Pancreas (tissue), 10 donors: Measurements from ENCODE around the gene PRDM12. TPM values are rescaled to one million over a fixed set of nuclear protein-coding genes. Genes with fewer than 3 reads are reported as not detected.

Experiments
- ATAC-seq, 4 donors: fragments of 200-7000 bp; cut with Tn5 transposase; one replicate each; pipeline versions ENCODE4 v1.8.0 to v1.9.1; 2020; ENCODE audit warnings: mild to moderate bottlenecking in 4 of 4, moderate library complexity in 4 of 4
- DNase-seq, 6 donors: peaks; one replicate each; pipeline ENCODE4 v3.0.0-alpha.2; 2020
- FAIRE-seq: peaks from 2 replicates; lab custom pipeline; 2012; peaks lifted over from hg19 to GRCh38; lab: Jason Lieb, UNC
- H3K27ac ChIP-seq, 4 donors: fragments of 200-600 bp; sonication (generic); 1 replicate in 3 of 4; 2 replicates in 1 of 4; pipeline versions ENCODE4 v1.5.0 to v1.8.0; 2020
- H3K27me3 ChIP-seq, 4 donors: fragments of 200-600 bp; one replicate each; pipeline ENCODE4 v1.8.0; 2021
- H3K36me3 ChIP-seq, 3 donors: fragments of 200-600 bp; sonication (generic) in 1 of 3; one replicate each; pipeline versions ENCODE4 v1.5.0 to v1.8.0; 2020 to 2021
- H3K4me1 ChIP-seq, 3 donors: fragments of 200-600 bp; one replicate each; pipeline ENCODE4 v1.8.0; 2021
- H3K4me3 ChIP-seq, 4 donors: fragments of 200-600 bp; sonication (generic) in 2 of 4; one replicate each; pipeline versions ENCODE4 v1.5.0 to v1.8.0; 2020 to 2021
- H3K9me3 ChIP-seq, 4 donors: fragments of 200-600 bp; one replicate each; pipeline ENCODE4 v1.8.0; 2021
- WGBS, 2 donors: extraction: QIAGEN DNeasy Blood & Tissue Kit; methylation state at CpG; one replicate each; pipeline ENCODE4 v1.1.7; 2013; 5-methylcytosine and 5-hydroxymethylcytosine counted together
- intact Hi-C, 3 donors: fragments of 100-400 bp; cut with DNase I; formaldehyde crosslinking; loops; one replicate each; pipeline versions ENCODE4 v1.11.1 to v1.14.2; 2022
- polyA plus RNA-seq, 2 donors: library from polyadenylated mRNA; stranded (reverse); fragments of 200-250 nt; gene quantifications; one replicate each; pipeline ENCODE4 v1.2.3, GENCODE V29; 2013
- total RNA-seq, 6 donors: library from RNA; stranded (reverse); fragmentation: NEBNext Ultra II Directional in 4 of 6; extraction: Animal tissue kit (Norgen Biotek cat#: 25700) in 4 of 6; gene quantifications; one replicate each; pipeline versions ENCODE4 v1.2.1 to v1.2.4, GENCODE V29; 2021 to 2023
- TF ChIP-seq, protein P1 (sequence below), 4 donors: fragments of 200-600 bp; sonication (generic) in 3 of 4; IDR thresholded peaks; one replicate each; pipeline versions ENCODE4 v1.5.0 to v1.8.0; 2021; ENCODE audit warnings: antibody characterized with exemption in 4 of 4
- donor health status: healthy with polysubstance abuse.
- donor health status: DM: no; HTN: no; CAD: no; lungs with moderate emphysema.
- donor health status: DM: no; HTN: no; CAD: no.
- donor health status: control.
- donor health status: control.
- donor health status: Bipolar disorder and iron deficiency.
- donor health status: DM: yes; HTN: yes; CAD: no.
- donor health status: DM: no; HTN: no; CAD: no.
- donor health status: DM: no; HTN: no; CAD: no.
- donor health status: DM: yes; HTN: yes; CAD: no.

The PRDM12 gene
- total and polyA plus RNA-seq, 8 donors, result 0.02 to 0.06 (median 0.06) TPM; not detected in 5

GRCh38 chr9:130675396-130675795 lies 11.0 kb downstream of the PRDM12 start:
- H3K4me1 ChIP-seq, result no peaks in the 10 kb centered on the region
- no peaks in the 10 kb centered on the region for H3K36me3 ChIP-seq
- TF ChIP-seq, protein P1, sequence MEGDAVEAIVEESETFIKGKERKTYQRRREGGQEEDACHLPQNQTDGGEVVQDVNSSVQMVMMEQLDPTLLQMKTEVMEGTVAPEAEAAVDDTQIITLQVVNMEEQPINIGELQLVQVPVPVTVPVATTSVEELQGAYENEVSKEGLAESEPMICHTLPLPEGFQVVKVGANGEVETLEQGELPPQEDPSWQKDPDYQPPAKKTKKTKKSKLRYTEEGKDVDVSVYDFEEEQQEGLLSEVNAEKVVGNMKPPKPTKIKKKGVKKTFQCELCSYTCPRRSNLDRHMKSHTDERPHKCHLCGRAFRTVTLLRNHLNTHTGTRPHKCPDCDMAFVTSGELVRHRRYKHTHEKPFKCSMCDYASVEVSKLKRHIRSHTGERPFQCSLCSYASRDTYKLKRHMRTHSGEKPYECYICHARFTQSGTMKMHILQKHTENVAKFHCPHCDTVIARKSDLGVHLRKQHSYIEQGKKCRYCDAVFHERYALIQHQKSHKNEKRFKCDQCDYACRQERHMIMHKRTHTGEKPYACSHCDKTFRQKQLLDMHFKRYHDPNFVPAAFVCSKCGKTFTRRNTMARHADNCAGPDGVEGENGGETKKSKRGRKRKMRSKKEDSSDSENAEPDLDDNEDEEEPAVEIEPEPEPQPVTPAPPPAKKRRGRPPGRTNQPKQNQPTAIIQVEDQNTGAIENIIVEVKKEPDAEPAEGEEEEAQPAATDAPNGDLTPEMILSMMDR (IDR thresholded peaks at IDR 0.05), result no peak
- no peaks in the 10 kb centered on the region for H3K9me3 ChIP-seq
- 76 to 89% methylated on average over 13 of the region's 13 CpGs for WGBS, 2 donors
- intact Hi-C loops, result loop anchor here in 1 of 3 donors (10.0 kb wide), 1 partner anchor 201 kb away; no protein-coding TSS in a partner anchor
- no peak for DNase-seq
- ATAC-seq, result no peak
- H3K27ac ChIP-seq, result no peak overlapping the region
- H3K27me3 ChIP-seq, result no peaks in the 10 kb centered on the region
- H3K4me3 ChIP-seq, result no peak overlapping the region
- FAIRE-seq, result no peak

GRCh38 chr9:130677252-130677651 lies 12.9 kb downstream of the PRDM12 start:
- WGBS, 2 donors, result 73 to 74% methylated on average over 7 of the region's 7 CpGs
- no peak overlapping the region for H3K27ac ChIP-seq
- ATAC-seq, result no peak
- TF ChIP-seq, protein P1 (IDR thresholded peaks at IDR 0.05), result no peak
- peaks cover 0 to 6% (median 0%) of the 10 kb centered on the region in 3 donors for H3K4me1 ChIP-seq
- intact Hi-C loops, result loop anchor here in 1 of 3 donors (10.0 kb wide), 1 partner anchor 202 kb away; no protein-coding TSS in a partner anchor
- H3K4me3 ChIP-seq, result no peak overlapping the region
- no peak for DNase-seq
- H3K27me3 ChIP-seq, result no peaks in the 10 kb centered on the region
- no peaks in the 10 kb centered on the region for H3K36me3 ChIP-seq
- FAIRE-seq, result no peak
- no peaks in the 10 kb centered on the region for H3K9me3 ChIP-seq

DNA sequence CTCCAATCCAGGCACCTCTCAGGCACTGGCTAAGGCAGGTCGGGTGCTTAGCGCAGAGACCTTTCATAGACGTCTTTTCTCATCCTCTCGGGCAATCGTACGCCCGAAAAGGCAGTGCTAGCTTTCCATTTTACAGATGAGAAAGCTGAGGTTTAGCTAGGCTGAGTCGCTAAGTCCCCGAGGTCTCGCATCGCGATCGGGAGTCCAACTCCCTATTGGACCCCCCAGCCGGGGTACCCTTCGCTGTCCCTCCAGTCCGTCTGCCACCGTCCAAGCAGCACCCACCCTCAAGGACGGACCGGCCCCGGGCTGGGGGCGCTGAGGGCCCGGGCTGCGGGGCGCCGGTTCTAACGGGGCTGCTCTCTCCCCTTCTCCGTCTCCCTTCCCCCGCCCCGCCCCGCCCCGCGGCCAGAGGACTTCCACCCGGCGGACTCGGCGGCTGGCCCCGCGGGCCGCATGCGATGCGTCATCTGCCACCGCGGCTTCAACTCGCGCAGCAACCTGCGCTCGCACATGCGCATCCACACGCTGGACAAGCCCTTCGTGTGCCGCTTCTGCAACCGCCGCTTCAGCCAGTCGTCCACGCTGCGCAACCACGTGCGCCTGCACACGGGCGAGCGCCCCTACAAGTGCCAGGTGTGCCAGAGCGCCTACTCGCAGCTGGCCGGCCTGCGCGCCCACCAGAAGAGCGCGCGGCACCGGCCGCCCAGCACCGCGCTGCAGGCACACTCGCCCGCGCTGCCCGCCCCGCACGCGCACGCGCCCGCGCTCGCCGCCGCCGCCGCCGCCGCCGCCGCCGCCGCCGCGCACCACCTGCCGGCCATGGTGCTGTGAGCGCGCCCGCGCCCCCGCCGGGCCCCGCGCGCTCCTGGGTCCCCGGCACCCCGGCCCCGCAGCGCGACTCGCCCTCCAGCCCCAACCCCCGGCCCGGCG lies 16.7 kb downstream of the PRDM12 start:
- H3K4me1 ChIP-seq, result peaks cover 0 to 7% (median 0%) of the 10 kb centered on the region in 3 donors
- no peak overlapping the region for H3K27ac ChIP-seq
- TF ChIP-seq, protein P1 (IDR thresholded peaks at IDR 0.05), result no peak
- intact Hi-C loops, result no loop called here
- H3K9me3 ChIP-seq, result no peaks in the 10 kb centered on the region
- WGBS, 2 donors, result 3 to 4% methylated on average over 40 to 116 of the region's 116 CpGs
- H3K27me3 ChIP-seq, result no peaks in the 10 kb centered on the region
- no peaks in the 10 kb centered on the region for H3K36me3 ChIP-seq
- FAIRE-seq (no peak), ATAC-seq (peak; percentile 72 to 84 (median 82)), DNase-seq (peak; percentile 61 to 93 (median 86))
- peak overlapping the region; percentile 26 to 61 (median 42) for H3K4me3 ChIP-seq

GRCh38 chr9:130681769-130682420 lies 17.5 kb downstream of the PRDM12 start:
- TF ChIP-seq, protein P1 (IDR thresholded peaks at IDR 0.05), result no peak
- intact Hi-C loops, result loop anchor here in 2 of 3 donors (2.0 kb wide), 1 partner anchor 221 kb away; no protein-coding TSS in a partner anchor
- WGBS, 2 donors, result 1% methylated on average over 32 to 45 of the region's 45 CpGs
- DNase-seq (peak in 3 of 6 donors; percentile 32 to 78 (median 53)), ATAC-seq (peak; percentile 32 to 43 (median 40)), FAIRE-seq (no peak)
- Histone ChIP-seq H3K4me1 (peaks cover 0 to 7% (median 0%) of the 10 kb centered on the region in 3 donors), H3K27ac (no peak overlapping the region), H3K9me3 (no peaks in the 10 kb centered on the region), H3K27me3 (no peaks in the 10 kb centered on the region), H3K4me3 (peak overlapping the region; percentile 26 to 61 (median 42)), H3K36me3 (no peaks in the 10 kb centered on the region)
